Fibroblast of peridontal ligament (primary cell): ENCODE data around the gene PAQR5.
A peak's percentile ranks its signal among the peaks of the same experiment; 100 is the strongest.
"Not testable (repeated sequence)": the region's sequence is repeated elsewhere in the genome, so short reads cannot be mapped to it uniquely, and the experiment has no call there.

Source experiments
- DNase-seq: peaks from one replicate; pipeline ENCODE4 v3.0.0-alpha.2; 2010; ENCODE audit errors: extremely low read depth

The PAQR5 gene

DNA sequence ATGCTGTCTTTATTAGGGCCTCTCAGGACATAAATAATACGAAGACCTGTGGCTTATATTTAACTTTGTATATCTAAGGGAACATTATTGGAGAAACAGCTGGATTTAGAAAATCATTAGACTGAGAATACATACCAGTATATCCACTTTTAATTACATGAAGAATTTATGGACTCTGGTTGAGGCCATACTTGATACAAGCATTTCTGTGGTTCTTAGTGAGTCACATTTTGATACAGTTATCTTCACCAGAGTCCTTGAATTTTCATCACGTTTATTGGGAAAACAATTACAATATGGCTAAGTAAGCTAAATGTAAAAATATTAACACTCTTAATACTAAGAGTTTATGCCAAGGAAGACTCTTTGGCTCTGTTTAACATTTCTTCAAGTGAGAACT, 125.3 kb downstream of the PAQR5 start:
- DNase-seq = no peak

GRCh38 chr15:69424748-69425413, 126.2 kb downstream of the PAQR5 start:
- DNase-seq = no peak

DNA sequence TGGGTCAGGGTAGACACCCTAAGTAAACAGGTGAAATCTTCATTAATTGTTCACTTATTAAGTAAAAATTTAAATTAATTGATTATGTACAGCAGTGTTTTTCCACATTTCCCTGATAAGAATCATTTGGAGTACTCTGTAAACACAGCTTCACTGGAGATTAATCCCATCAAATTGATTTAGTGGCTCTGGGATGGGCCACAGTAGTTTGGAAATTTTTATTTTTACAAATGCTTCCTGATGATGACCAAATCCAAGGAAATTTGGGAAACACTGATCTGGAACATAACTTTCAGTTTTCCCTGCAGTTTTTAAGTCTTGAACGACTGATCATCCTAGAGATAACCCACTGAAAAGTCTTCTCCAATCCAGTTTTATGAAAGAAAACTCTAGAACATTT, 135.1 kb downstream of the PAQR5 start:
- no peak for DNase-seq

GRCh38 chr15:69434238-69434637, 135.5 kb downstream of the PAQR5 start:
- no peak for DNase-seq

DNA sequence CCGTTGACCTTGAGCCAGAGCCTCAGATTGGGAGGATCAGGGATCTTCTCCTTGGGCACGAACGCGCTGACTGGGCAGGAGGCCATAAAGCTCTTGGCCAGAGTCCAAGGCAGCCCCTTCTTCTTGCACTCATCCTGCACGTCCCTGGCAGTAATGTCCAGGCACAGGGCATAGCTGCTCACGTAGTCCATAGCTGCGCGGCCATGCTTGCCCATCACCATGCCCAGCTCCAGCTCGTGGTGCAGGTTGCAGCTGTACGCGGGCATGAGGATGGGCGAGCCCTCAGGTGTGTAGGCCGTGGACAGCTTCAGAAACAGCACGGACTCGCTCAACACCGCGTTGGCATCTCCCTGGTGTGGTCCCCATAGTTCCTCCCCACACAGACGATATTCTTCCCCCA, 136.0 kb downstream of the PAQR5 start:
- DNase-seq = no peak

GRCh38 chr15:69435985-69436384, 137.3 kb downstream of the PAQR5 start:
- DNase-seq = no peak

GRCh38 chr15:69436951-69437350, 138.2 kb downstream of the PAQR5 start:
- DNase-seq = no peak

GRCh38 chr15:69439623-69440022, 140.9 kb downstream of the PAQR5 start:
- DNase-seq = no peak

GRCh38 chr15:69443032-69443611, 144.4 kb downstream of the PAQR5 start:
- DNase-seq = peak; percentile 70

DNA sequence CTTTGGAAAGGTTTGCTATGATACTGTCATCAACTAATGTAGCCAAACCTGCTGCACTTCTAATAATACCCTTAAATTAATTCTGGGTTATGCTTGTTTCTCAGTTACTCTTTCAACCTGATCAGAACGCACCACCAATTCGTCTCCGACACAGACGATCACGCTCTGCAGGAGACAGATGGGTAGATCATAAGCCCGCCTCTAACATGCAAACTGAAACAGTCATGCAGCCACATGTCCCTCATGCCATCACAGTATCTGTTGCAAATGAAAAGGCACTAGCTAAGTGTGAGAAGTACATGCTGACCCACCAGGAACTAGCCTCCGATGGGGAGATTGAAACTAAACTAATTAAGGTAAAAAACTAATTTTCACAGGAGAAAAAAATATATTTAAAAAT, 146.0 kb downstream of the PAQR5 start:
- no peak for DNase-seq

DNA sequence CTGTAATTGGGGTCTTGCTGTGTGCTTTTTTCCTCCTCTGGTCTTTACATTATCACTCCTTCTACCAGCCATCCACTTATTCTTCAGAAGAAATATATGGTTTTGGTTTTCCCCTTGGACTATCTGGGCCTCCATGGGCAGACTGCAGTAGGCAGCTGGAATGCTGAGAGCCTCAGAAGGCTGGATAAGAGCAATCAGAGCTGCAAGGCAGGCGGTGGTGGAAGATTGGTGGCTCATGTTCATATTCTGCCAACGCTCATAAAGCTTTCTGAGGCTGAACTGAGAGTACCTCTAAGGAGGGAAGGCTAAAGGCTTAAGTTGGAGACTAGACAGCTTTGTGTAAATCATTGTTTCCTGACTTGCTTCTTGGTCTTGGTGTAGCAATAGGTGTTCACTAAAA, 148.2 kb downstream of the PAQR5 start:
- DNase-seq = no peak

DNA sequence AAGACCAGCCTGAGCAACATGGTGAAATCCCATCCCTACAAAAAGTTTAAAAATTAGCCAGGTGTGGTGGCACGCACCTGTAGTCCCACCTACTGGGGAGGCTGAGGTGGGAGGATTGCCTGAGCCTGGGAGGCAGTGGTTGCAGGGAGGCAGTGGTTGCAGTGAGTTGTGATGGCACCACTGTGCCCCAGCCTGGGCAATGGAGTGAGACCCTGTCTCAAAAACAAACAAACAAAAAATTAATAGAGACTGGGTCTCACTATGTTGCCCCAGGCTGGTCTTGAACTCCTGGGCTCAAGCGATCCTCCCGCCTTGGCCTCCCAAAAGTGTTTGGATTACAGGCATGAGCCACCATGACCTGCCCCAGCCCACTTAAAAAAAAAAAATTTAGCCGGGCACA, 151.5 kb downstream of the PAQR5 start:
- not testable (repeated sequence) for DNase-seq

DNA sequence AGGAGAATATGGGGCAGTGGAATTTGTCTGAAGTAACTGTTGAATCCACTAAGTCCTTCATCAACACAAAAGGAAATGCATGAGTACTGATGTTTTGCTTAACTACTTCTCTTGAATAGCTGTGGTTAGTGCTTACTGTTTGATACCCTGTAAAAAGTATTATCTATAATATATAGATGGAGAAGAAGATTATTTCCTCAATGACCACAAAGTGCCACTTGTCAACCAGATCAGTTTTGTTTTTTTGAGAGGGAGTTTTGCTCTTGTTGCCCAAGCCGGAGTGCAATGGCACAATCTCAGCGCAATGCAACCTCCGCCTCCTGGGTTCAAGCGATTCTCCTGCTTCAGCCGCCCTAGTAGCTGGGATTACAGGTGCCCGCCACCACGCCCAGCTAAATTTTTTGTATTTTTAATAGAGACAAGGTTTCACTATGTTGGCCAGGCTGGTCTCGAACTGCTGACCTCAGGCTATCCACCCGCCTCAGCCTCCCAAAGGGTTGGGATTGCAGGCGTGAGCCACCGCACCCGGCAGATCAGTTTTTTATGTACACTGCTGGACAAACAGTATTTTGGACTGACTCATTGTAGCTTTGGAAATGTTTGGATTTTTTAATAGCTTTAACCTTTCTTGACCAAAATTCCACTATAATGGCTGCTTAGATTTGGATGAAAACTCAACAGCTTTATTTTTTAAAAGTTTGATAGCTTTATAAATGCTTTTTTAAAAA, 152.4 kb downstream of the PAQR5 start:
- peak; percentile 51 for DNase-seq

GRCh38 chr15:69451951-69452691, 153.4 kb downstream of the PAQR5 start:
- peak; percentile 64 for DNase-seq

DNA sequence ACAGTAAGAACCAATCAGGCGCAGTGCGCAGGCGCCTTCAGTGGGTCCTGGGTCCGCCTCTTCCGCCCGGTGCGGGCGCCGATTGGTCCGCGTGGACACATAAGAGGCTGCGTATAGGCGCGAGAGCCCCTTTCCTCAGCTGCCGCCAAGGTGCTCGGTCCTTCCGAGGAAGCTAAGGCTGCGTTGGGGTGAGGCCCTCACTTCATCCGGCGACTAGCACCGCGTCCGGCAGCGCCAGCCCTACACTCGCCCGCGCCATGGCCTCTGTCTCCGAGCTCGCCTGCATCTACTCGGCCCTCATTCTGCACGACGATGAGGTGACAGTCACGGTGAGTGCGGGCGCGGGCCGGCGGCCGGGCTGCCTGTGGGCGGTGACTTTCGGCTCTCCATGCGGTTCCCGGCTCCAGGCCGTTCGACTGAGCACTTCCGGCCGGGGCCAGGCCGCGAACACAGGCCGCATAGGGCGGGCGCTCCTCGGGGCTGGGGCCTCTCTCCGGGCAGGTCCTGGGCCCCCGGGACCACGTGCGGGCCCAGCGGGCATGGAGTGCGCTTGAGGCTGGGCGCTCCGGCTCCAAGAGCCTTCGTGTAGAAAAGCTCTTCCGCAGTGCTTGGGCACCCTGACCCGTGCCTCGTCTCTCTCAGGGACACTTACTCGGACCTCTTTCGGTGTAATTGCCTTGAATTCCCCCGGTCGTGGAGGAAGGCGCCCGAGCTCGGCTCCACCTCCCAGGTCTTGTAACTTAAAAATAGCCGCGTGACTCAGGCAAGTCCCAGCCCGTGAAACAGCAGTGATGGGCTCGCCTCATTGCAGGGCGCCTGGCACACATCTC, 154.2 kb downstream of the PAQR5 start, which contains the start of gene RPLP1:
RPLP1 (plus strand) TSS at position 127 of the 830 bp plus-strand sequence; CDS start at position 258, 131 bp downstream.
- DNase-seq = peak; percentile 96

DNA sequence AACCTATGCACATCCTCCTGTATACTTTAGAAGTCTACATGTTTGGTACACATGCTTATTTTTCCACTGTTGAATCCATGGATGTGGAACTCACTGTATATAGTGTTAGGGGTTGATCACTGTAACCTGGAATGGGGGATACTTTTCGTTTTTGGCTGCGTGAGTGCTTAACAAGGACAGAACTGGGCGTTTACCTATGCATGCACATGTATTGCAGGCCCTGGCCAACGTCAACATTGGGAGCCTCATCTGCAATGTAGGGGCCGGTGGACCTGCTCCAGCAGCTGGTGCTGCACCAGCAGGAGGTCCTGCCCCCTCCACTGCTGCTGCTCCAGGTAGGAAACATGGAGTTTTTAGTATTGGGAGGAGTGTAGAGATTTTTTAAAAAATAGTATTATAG, 156.2 kb downstream of the PAQR5 start:
- no peak for DNase-seq

GRCh38 chr15:69456208-69457166, 157.8 kb downstream of the PAQR5 start:
- no peak for DNase-seq
